ENCODE results near the gene NACC1. TPM values are rescaled to one million over a fixed set of nuclear protein-coding genes. Genes with fewer than 3 reads are reported as not detected.

The NACC1 gene
- total and polyA plus RNA-seq, 2 of the 13 experiments (the other 11 are each of a cell fraction or from before 2014, with no cell fraction given) = 31.8 to 42.3 TPM

- TF ChIP-seq THAP7 (CRISPR knock-in tag; IDR thresholded peaks at IDR 0.05) = no peak
- no peak for TF ChIP-seq ZNF749 (CRISPR knock-in tag; IDR thresholded peaks at IDR 0.05; ENCODE audit: borderline replicate concordance)
- TF ChIP-seq ZNF768 (CRISPR knock-in tag; IDR thresholded peaks at IDR 0.05) = no peak
- TF ChIP-seq ZNF142 (CRISPR knock-in tag; IDR thresholded peaks at IDR 0.05) = 0 out of 2 replicates have a peak, but pooled peaks have one; percentile 9
- peak; percentile 31 for TF ChIP-seq TEAD3 (CRISPR knock-in tag; optimal IDR thresholded peaks at IDR 0.05; ENCODE audit: borderline replicate concordance)
- no peak for TF ChIP-seq SMAD1 (CRISPR knock-in tag; IDR thresholded peaks at IDR 0.05; ENCODE audit: borderline replicate concordance, low read depth)
- no peak for TF ChIP-seq ZC3H13 (CRISPR knock-in tag; IDR thresholded peaks at IDR 0.05)
- no peak for TF ChIP-seq ZNF230 (CRISPR knock-in tag; IDR thresholded peaks at IDR 0.05)
- no peak for TF ChIP-seq PHB2 (IDR thresholded peaks at IDR 0.05; ENCODE audit: partially characterized antibody)
- TF ChIP-seq BRD4 (CRISPR knock-in tag; IDR thresholded peaks at IDR 0.05) = no peak
- no peak for TF ChIP-seq RBM22 (optimal IDR thresholded peaks at IDR 0.05; ENCODE audit: low read length)
- no peak for TF ChIP-seq SP1 (IDR thresholded peaks at IDR 0.05)
- peak; percentile 92 for TF ChIP-seq SP1 (CRISPR knock-in tag; IDR thresholded peaks at IDR 0.05)
- no peak for TF ChIP-seq TFAP4 (IDR thresholded peaks at IDR 0.05; ENCODE audit: borderline replicate concordance, low read depth)
- no peak for TF ChIP-seq ZNF577 (CRISPR knock-in tag; IDR thresholded peaks at IDR 0.05; ENCODE audit: borderline replicate concordance, low read depth)
- no peak for TF ChIP-seq POLR2AphosphoS2 (IDR thresholded peaks at IDR 0.05; ENCODE audit: low read depth, low read length)
- TF ChIP-seq KLF13 (CRISPR knock-in tag; IDR thresholded peaks at IDR 0.05) = no peak
- TF ChIP-seq ZNF639 (CRISPR knock-in tag; conservative IDR thresholded peaks at IDR 0.05) = no peak
- TF ChIP-seq NFYC (CRISPR knock-in tag; IDR thresholded peaks at IDR 0.05) = no peak
- TF ChIP-seq ZNF691 (CRISPR knock-in tag; IDR thresholded peaks at IDR 0.05; ENCODE audit: borderline replicate concordance, low read depth) = no peak
- TF ChIP-seq ZNF124 (CRISPR knock-in tag; IDR thresholded peaks at IDR 0.05) = no peak
These were observed at the start of gene NACC1 (continued) for GRCh38 chr19:13117772-13118423.

Measured in HepG2 (cell line).